K562 (cell line): ENCODE measurements around the gene BANK1.

ENCODE experiments used
- POLR2AphosphoS5 ChIP-seq: IDR thresholded peaks from 2 replicates; pipeline ENCODE4 v1.6.1; 2011; ENCODE audit warnings: mild to moderate bottlenecking, low read depth, low read length, moderate library complexity; ENCODE audit not compliant: control insufficient read depth, insufficient read depth
- RBM15 ChIP-seq: fragments of 200-400 bp; formaldehyde crosslinking; IDR thresholded peaks from 2 replicates; pipeline ENCODE4 v1.6.1; 2018; ENCODE audit warnings: mild to moderate bottlenecking, low read length, moderate library complexity; ENCODE audit not compliant: insufficient read depth
- RBM39 ChIP-seq: fragments of 200-400 bp; formaldehyde crosslinking; optimal IDR thresholded peaks from 2 replicates; pipeline ENCODE3; 2018; ENCODE audit warnings: low read depth, low read length
- SIN3A ChIP-seq, 2 experiments: fragments of 150-350 bp in 1 of 2; IDR thresholded peaks; 2 replicates each; pipeline ENCODE4 v1.6.1; 2011 to 2016; ENCODE audit warnings: borderline replicate concordance in 2 of 2, low read depth in 2 of 2, low read length in 2 of 2, mild to moderate bottlenecking in 2 of 2, moderate library complexity in 2 of 2; ENCODE audit not compliant: control insufficient read depth in 1 of 2
- SRF ChIP-seq, 2 experiments: fragments of 250-450, 450-650 bp in 1 of 2; sonication (Bioruptor Pico) in 1 of 2; sonication (generic) in 1 of 2; formaldehyde crosslinking; IDR thresholded peaks; 2 replicates each; pipeline versions ENCODE4 v1.5.0 to v1.5.1; 2020 to 2022; ENCODE audit warnings: mild to moderate bottlenecking in 1 of 2, missing genetic modification reagents in 1 of 2
- TF ChIP-seq, protein P1 (sequence below), 2 experiments: fragments of 450-650 bp; IDR thresholded peaks; 2 replicates each; pipeline ENCODE4 v1.6.1; 2016
- TF ChIP-seq, protein P2 (sequence below), 2 experiments: fragments of 200-800 bp in 1 of 2; sonication (Bioruptor generic) in 1 of 2; sonication (generic) in 1 of 2; formaldehyde crosslinking in 1 of 2; IDR thresholded peaks in 1 of 2; conservative IDR thresholded peaks in 1 of 2; 2 replicates each; pipeline versions ENCODE4 v1.5.0 to v1.6.1; 2016 to 2020; ENCODE audit warnings: missing compliant biosample characterization in 1 of 2, missing genetic modification characterization in 1 of 2, missing genetic modification reagents in 1 of 2
- TF ChIP-seq, protein P3 (sequence below), 3 experiments: IDR thresholded peaks in 2 of 3; conservative IDR thresholded peaks in 1 of 3; 2 replicates each; pipeline ENCODE4 v1.5.1; 2011 to 2012; ENCODE audit warnings: low read length in 3 of 3, mild to moderate bottlenecking in 3 of 3, control low read depth in 2 of 3, improper control_type of control experiment in 1 of 3, inconsistent platforms in 1 of 3, low read depth in 1 of 3, mixed read lengths in 1 of 3, moderate library complexity in 1 of 3; ENCODE audit not compliant: insufficient read depth in 2 of 3

DNA sequence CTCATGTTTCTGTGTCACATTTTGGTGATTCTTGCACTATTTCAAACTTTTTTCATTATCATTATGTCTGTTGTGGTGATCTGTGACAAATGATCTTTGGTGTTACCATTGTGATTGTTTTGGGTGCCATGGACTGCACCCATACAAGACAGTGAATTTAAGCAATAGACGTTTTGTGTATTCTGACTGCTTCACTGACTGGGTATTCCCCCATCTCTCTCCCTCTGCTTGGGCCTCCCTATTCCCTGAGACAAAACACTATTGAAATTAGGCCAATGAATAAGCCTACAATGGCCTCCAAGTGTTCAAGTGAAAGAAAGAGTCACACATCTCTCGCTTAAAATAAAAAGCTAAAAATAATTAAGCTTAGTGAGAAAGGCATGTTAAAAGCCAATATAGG is 60.2 kb downstream of the BANK1 start:
- TF ChIP-seq SIN3A (IDR thresholded peaks at IDR 0.05; ENCODE audit: borderline replicate concordance in 2 of 2, control insufficient read depth in 1 of 2, low read depth in 2 of 2, low read length in 2 of 2), result no peak
- TF ChIP-seq, protein P1, sequence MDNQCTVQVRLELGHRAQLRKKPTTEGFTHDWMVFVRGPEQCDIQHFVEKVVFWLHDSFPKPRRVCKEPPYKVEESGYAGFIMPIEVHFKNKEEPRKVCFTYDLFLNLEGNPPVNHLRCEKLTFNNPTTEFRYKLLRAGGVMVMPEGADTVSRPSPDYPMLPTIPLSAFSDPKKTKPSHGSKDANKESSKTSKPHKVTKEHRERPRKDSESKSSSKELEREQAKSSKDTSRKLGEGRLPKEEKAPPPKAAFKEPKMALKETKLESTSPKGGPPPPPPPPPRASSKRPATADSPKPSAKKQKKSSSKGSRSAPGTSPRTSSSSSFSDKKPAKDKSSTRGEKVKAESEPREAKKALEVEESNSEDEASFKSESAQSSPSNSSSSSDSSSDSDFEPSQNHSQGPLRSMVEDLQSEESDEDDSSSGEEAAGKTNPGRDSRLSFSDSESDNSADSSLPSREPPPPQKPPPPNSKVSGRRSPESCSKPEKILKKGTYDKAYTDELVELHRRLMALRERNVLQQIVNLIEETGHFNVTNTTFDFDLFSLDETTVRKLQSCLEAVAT (IDR thresholded peaks at IDR 0.05), result no peak
- TF ChIP-seq, protein P2, sequence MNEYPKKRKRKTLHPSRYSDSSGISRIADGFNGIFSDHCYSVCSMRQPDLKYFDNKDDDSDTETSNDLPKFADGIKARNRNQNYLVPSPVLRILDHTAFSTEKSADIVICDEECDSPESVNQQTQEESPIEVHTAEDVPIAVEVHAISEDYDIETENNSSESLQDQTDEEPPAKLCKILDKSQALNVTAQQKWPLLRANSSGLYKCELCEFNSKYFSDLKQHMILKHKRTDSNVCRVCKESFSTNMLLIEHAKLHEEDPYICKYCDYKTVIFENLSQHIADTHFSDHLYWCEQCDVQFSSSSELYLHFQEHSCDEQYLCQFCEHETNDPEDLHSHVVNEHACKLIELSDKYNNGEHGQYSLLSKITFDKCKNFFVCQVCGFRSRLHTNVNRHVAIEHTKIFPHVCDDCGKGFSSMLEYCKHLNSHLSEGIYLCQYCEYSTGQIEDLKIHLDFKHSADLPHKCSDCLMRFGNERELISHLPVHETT (CRISPR knock-in tag; conservative IDR thresholded peaks at IDR 0.05 in 1 of 2, IDR thresholded peaks at IDR 0.05 in 1 of 2), result no peak
- TF ChIP-seq, protein P3, sequence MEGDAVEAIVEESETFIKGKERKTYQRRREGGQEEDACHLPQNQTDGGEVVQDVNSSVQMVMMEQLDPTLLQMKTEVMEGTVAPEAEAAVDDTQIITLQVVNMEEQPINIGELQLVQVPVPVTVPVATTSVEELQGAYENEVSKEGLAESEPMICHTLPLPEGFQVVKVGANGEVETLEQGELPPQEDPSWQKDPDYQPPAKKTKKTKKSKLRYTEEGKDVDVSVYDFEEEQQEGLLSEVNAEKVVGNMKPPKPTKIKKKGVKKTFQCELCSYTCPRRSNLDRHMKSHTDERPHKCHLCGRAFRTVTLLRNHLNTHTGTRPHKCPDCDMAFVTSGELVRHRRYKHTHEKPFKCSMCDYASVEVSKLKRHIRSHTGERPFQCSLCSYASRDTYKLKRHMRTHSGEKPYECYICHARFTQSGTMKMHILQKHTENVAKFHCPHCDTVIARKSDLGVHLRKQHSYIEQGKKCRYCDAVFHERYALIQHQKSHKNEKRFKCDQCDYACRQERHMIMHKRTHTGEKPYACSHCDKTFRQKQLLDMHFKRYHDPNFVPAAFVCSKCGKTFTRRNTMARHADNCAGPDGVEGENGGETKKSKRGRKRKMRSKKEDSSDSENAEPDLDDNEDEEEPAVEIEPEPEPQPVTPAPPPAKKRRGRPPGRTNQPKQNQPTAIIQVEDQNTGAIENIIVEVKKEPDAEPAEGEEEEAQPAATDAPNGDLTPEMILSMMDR (IDR thresholded peaks at IDR 0.05 in 2 of 3, conservative IDR thresholded peaks at IDR 0.05 in 1 of 3; ENCODE audit: insufficient read depth in 2 of 3, low read depth in 1 of 3, low read length in 3 of 3), result no peak
- TF ChIP-seq RBM39, result no peak
- no peak for TF ChIP-seq RBM15
- TF ChIP-seq POLR2AphosphoS5, result no peak
- TF ChIP-seq SRF (CRISPR knock-in tag; IDR thresholded peaks at IDR 0.05), result no peak
